Osteoblast (primary cell): ENCODE data around the gene TRRAP. TPM values are rescaled to one million over a fixed set of nuclear protein-coding genes. Genes with fewer than 3 reads are reported as not detected.

ENCODE experiments used
- DNase-seq: peaks from one replicate; pipeline ENCODE4 v3.0.0; 2011; ENCODE audit warnings: low spot score, mixed read lengths; ENCODE audit not compliant: insufficient read length; ENCODE audit errors: missing footprints
- H2AFZ ChIP-seq: 2 replicates; pipeline ENCODE4 v1.6.0; 2011; ENCODE audit warnings: mild to moderate bottlenecking, low read length
- H3K27ac ChIP-seq: 2 replicates; pipeline ENCODE4 v1.5.1; 2011; ENCODE audit warnings: mild to moderate bottlenecking, low read depth, low read length, moderate library complexity
- H3K27me3 ChIP-seq: 2 replicates; pipeline ENCODE4 v1.6.0; 2012; ENCODE audit warnings: mild to moderate bottlenecking, control low read depth, inconsistent platforms, low read length, moderate library complexity; ENCODE audit not compliant: insufficient read depth
- H3K36me3 ChIP-seq: 2 replicates; pipeline ENCODE4 v1.5.1; 2011; ENCODE audit warnings: mild to moderate bottlenecking, low read length, control low read depth, moderate library complexity; ENCODE audit not compliant: insufficient read depth
- H3K4me1 ChIP-seq: 2 replicates; pipeline ENCODE4 v1.5.1; 2011; ENCODE audit warnings: mild to moderate bottlenecking, low read length, control low read depth, moderate library complexity; ENCODE audit not compliant: insufficient read depth
- H3K4me2 ChIP-seq: 2 replicates; pipeline ENCODE4 v1.6.0; 2011; ENCODE audit warnings: mild to moderate bottlenecking, low read length; ENCODE audit not compliant: insufficient read depth
- H3K4me3 ChIP-seq: fragments of 200-600 bp; sonication (generic); 3 replicates; pipeline ENCODE4 v1.5.1; 2012; ENCODE audit warnings: mild to moderate bottlenecking, low read length, inconsistent platforms; ENCODE audit not compliant: insufficient read depth
- H3K79me2 ChIP-seq: 2 replicates; pipeline ENCODE4 v1.6.0; 2012; ENCODE audit warnings: mild to moderate bottlenecking, low read length, control low read depth, inconsistent platforms; ENCODE audit not compliant: insufficient read depth
- H3K9me3 ChIP-seq: 2 replicates; pipeline ENCODE4 v1.5.1; 2011; ENCODE audit warnings: low read depth, low read length, control low read depth
- H4K20me1 ChIP-seq: 2 replicates; pipeline ENCODE4 v1.6.0; 2012; ENCODE audit warnings: mild to moderate bottlenecking, low read length, control low read depth; ENCODE audit not compliant: insufficient read depth
- CTCF ChIP-seq: IDR thresholded peaks from 2 replicates; pipeline ENCODE4 v1.5.1; 2011; ENCODE audit warnings: mild to moderate bottlenecking, low read depth, low read length, moderate library complexity; ENCODE audit errors: extremely low read depth
- total RNA-seq: library from RNA; depleted of rRNA; stranded (reverse); fragments of >200 nt; gene quantifications from 2 replicates; pipeline ENCODE4 v1.2.3, GENCODE V29; 2012

The TRRAP gene
- total RNA-seq, 1 donor, result 17.7 TPM

GRCh38 chr7:98848918-98849317, 29.4 kb upstream of the TRRAP start:
- Histone ChIP-seq H3K9me3 (peaks cover 7% of the 10 kb centered on the region), H3K27me3 (peaks cover 3% of the 10 kb centered on the region), H3K27ac (no peak overlapping the region), H3K4me2 (no peak overlapping the region), H4K20me1 (no peaks in the 10 kb centered on the region), H2AFZ (no peak overlapping the region), H3K4me3 (no peak overlapping the region), H3K79me2 (no peaks in the 10 kb centered on the region), H3K4me1 (peaks cover 11% of the 10 kb centered on the region), H3K36me3 (no peaks in the 10 kb centered on the region)
- no peak for TF ChIP-seq CTCF
- DNase-seq, result no peak

- Histone ChIP-seq H3K4me3 (no peak overlapping the region), H3K4me1 (peaks cover 18% of the 10 kb centered on the region), H3K36me3 (no peaks in the 10 kb centered on the region), H4K20me1 (no peaks in the 10 kb centered on the region), H3K4me2 (no peak overlapping the region), H3K27me3 (no peaks in the 10 kb centered on the region), H3K79me2 (no peaks in the 10 kb centered on the region), H3K27ac (no peak overlapping the region), H2AFZ (no peak overlapping the region), H3K9me3 (peaks cover 7% of the 10 kb centered on the region)
- TF ChIP-seq CTCF, result no peak
- DNase-seq, result no peak
These were observed 25.5 kb upstream of the TRRAP start for GRCh38 chr7:98852826-98853225.

GRCh38 chr7:98855610-98856422, 22.5 kb upstream of the TRRAP start:
- Histone ChIP-seq H3K36me3 (no peaks in the 10 kb centered on the region), H3K27me3 (peaks cover 6% of the 10 kb centered on the region), H3K4me1 (peaks cover 18% of the 10 kb centered on the region), H3K9me3 (no peaks in the 10 kb centered on the region), H3K79me2 (no peaks in the 10 kb centered on the region), H3K4me3 (no peak overlapping the region), H3K4me2 (no peak overlapping the region), H3K27ac (no peak overlapping the region), H4K20me1 (no peaks in the 10 kb centered on the region), H2AFZ (no peak overlapping the region)
- no peak for DNase-seq
- TF ChIP-seq CTCF, result no peak

- no peaks in the 10 kb centered on the region for H3K36me3 ChIP-seq
- peaks cover 4% of the 10 kb centered on the region for H3K4me1 ChIP-seq
- DNase-seq, result no peak
- no peaks in the 10 kb centered on the region for H3K9me3 ChIP-seq
- H2AFZ ChIP-seq, result no peak overlapping the region
- H3K4me3 ChIP-seq, result no peak overlapping the region
- H3K27me3 ChIP-seq, result peaks cover 9% of the 10 kb centered on the region
- H4K20me1 ChIP-seq, result no peaks in the 10 kb centered on the region
- no peak overlapping the region for H3K27ac ChIP-seq
- H3K79me2 ChIP-seq, result no peaks in the 10 kb centered on the region
- no peak for TF ChIP-seq CTCF
- no peak overlapping the region for H3K4me2 ChIP-seq
These were observed 18.3 kb upstream of the TRRAP start for GRCh38 chr7:98860071-98860470.
